HG03025 (cell line): ENCODE data around the gene RNF212.
"Not testable (repeated sequence)": the region's sequence is repeated elsewhere in the genome, so short reads cannot be mapped to it uniquely, and the experiment has no call there.

Source experiments
- ATAC-seq: cut with Tn5 transposase; IDR thresholded peaks from one replicate; pipeline ENCODE4 v1.9.1; 2021; ENCODE audit warnings: mild to moderate bottlenecking, moderate library complexity; ENCODE audit not compliant: unreplicated experiment, low FRiP score

The RNF212 gene

GRCh38 chr4:1050486-1051213 is 62.7 kb downstream of the RNF212 start:
- no peak for ATAC-seq

- ATAC-seq = no peak
Observed at GRCh38 chr4:1049591-1049905, 63.8 kb downstream of the RNF212 start.

GRCh38 chr4:1048773-1049590 is 64.4 kb downstream of the RNF212 start:
- no peak for ATAC-seq

GRCh38 chr4:1047976-1048772 is 65.2 kb downstream of the RNF212 start:
- no peak for ATAC-seq

- ATAC-seq = no peak
Observed at GRCh38 chr4:1047106-1047975, 66.0 kb downstream of the RNF212 start.

DNA sequence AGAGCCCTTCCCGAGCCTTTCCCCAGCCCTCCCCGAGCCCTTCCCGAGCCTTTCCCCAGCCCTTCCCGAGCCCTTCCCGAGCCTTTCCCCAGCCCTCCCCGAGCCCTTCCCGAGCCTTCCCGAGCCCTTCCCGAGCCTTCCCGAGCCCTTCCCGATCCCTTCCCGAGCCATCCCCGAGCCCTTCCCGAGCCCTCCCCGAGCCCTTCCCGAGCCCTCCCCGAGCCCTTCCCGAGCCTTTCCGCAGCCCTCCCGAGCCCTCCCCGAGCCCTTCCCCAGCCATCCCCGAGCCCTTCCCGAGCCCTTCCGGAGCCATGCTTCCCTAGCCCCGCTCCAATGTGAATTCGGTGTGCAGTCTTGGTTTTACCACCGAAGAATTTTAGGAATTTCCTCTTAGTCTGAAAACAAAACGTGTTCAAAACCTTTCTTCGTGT is 66.8 kb downstream of the RNF212 start:
- ATAC-seq = not testable (repeated sequence)

DNA sequence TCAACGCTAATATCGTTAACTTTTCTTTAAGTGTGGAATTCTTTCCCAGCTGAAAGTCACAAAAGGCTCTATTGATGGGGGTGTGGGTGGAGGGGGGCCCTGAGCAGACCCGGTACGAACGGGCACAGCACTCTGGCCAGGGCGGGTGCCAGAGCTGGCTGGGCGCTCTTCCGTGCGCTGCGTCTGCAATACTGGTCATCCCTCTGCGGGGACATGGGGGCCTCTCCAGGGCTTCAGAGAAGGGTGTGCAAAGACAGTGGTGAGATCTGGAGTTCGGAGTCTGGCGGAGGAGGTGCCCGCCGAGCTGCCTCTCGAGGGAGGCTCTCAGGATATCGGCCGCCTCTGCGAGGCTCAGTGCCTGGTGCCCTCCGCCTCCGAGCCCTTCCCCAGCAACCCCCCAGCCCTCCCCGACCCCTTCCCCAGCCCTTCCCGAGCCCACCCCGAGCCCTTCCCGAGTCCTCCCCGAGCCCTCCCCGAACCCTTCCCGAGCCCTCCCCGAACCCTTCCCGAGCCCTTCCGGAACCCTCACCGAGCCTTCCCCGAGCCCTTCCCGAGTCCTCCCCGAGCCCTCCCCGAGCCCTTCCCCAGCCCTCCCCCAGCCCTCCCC is 67.7 kb downstream of the RNF212 start:
- ATAC-seq = no peak

GRCh38 chr4:1045193-1045594 is 68.2 kb downstream of the RNF212 start:
- no peak for ATAC-seq

DNA sequence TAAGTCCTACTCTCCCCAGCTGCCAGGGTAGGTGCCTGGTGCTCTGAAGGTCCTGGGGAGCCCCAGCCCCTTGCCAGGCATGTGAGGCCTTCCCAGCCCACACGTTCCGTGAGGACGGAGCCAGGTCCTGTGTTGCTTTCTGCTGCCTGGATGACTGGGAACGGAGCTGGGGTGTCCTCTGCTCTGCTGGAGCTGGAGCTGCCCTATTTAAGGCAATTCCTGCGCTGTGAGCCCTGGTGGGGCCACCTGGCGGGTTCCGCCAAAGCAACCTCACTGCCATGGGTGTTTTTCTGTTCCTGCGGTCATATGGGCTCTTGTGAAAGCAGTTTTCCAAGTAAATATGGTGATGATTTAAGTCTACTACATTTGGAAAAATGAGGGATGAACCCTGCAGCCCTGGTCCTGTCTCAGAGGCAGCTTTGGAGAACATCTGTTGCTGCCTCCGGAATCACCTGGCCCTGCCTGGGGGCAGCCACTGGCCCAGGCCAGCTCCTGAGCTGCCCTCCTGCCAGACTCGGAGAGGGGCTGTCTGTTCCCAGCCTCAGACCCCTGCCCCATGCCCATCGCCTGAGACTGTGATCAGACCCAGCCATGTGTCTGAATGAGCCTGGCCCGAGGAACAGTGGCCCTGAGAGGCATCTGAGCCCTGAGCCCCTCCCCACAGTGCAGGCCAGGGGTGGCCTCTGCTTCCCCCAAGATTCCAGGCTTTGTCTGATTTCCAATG is 68.7 kb downstream of the RNF212 start:
- no peak for ATAC-seq

DNA sequence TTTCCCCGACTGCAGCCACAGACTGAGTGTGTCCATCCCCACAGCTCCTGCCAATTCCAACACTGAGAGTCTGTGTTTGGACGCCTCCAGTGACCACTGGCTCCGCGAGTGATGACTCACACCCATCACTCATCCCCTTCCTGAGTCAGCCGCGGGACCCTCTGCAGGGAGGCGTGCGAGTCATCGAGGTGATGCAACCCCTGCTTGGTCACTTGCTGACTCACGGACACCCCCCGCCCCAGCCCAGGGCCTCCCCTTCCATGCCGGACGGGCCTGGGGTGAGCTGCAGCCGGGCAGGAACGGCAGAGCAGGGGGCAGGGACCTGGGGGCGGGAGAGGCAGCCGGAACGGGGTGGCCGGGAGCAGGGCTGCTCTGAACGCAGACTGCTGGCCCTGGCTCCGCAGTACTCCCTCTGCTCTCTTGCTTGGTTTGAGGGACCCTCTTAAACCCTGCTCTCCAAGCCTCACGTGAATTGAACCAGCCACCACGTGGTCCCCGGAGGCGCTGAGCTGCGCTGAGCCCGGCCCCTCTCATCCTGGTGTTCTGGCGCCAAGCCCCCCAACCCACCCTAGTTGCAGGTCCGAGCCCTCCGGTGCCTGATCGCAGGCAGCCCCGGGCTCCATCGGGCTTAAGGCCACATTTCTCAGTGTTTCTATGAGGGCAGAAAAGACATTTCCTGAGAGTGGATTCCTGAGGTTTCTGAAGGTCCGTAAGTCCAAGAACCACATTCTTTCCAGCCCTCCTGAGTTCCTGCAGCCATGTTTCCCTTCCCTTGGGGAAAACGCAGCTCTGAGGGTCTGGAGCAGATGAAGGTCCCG is 69.5 kb downstream of the RNF212 start:
- ATAC-seq = no peak

DNA sequence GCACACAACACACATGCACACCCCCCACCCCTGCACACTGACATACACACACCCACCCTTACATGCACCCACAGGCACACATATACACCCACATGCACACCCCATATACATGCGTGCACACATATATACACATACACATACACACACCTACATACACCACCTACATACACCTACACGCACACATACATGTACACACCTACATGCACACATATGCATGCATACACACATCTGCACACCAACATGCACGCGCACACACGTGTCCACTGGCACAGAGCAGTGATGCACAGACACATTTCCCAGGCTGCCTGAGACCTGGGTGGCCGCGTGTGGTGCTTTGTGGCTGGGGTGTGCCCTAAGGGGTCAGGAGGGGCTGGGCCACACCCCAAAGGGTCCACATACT is 70.2 kb downstream of the RNF212 start:
- no peak for ATAC-seq

DNA sequence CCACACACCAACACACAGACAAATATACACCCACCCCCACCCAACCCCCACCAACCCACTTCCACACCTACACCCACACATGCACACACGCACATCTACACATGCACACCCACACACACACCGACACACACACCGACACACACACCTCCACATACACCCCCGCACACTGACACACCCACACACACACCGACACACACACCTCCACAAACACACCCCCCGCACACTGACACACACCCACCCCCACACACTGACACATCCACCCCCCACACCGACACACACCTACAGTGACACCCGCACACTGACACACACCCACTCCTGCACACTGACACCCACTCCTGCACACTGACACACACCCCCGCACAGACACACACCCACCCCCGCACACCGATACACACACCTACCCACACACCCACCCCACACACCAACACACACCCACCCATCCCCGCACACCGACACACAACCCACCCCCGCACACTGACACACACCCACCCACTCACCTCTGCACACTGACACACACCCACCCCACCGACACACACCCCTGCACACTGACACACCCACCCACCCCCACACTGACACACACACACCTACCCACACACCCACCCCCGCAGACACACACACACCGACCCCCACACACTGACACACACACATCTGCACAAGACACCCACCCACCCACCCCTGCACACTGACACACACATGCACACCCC is 70.9 kb downstream of the RNF212 start:
- ATAC-seq = no peak

- ATAC-seq = no peak
Observed at GRCh38 chr4:1041936-1042330, 71.4 kb downstream of the RNF212 start.

- ATAC-seq = no peak
Observed at GRCh38 chr4:1041147-1041935, 72.0 kb downstream of the RNF212 start.

DNA sequence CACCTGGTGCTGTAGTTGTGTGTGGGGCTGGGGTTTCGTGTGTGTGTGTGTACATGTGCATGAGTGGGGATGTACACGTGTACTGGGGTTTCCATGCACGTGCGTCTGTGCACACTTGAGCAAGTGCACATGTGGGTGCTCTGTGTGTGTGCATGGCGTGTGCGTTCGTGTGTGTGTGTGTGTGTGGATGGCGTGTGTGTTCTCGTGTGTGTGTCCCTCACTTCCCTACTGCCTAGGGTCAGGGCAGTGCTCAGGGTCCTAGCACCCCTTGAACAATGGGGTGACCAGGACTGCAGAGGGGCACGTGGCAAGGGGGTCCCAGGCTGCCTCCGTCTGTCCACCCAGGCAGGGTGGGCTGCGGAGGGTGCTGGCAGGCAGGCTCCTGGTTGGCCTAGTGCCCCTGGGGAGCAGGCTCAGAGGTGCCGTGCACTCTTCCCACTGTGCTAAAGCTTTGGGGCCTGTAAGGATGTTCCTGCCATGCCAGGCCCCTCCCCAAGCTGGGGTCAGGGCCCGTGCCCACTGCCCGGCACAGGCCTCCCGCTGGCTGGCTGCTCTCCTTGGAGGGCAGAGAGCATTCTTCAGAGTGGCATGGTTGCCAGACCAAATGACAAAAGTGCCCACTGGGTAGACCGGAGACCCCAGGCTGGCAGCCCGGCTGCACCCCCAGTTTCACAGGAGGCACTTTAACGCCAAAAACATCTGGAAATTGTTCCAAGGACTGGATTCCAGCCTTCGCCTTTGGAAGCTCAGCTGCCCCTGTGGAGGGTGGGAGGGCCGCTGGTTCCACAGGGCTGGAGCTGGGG is 72.8 kb downstream of the RNF212 start:
- no peak for ATAC-seq
